G401 (cell line): ENCODE results near the gene HPSE2. TPM values are rescaled to one million over a fixed set of nuclear protein-coding genes. Genes with fewer than 3 reads are reported as not detected.

Source experiments
- DNase-seq: peaks from one replicate; pipeline ENCODE4 v3.0.0-alpha.2; 2015; ENCODE audit warnings: low spot score
- in situ Hi-C: cut with HindIII; loops from 2 replicates; pipeline ENCODE4 v1.10.0; 2016; ENCODE audit warnings: low sequenced_read_pairs, mixed read lengths
- total RNA-seq: library from RNA; depleted of rRNA; stranded (reverse); fragments of >200 nt; shearing (Covaris generic); gene quantifications from 2 replicates; pipeline ENCODE4 v1.2.3, GENCODE V29; 2014

Gene HPSE2
- total RNA-seq, 1 experiment from 2014 or later = 0.61 TPM

- in situ Hi-C loops = no loop called here
- DNase-seq = no peak
Measured at GRCh38 chr10:98438715-98439114, 796.9 kb downstream of the HPSE2 start.

GRCh38 chr10:98436704-98437103, 798.9 kb downstream of the HPSE2 start:
- in situ Hi-C loops = no loop called here
- no peak for DNase-seq

- in situ Hi-C loops = no loop called here
- DNase-seq = no peak
Measured at GRCh38 chr10:98435178-98435577, 800.5 kb downstream of the HPSE2 start.

- in situ Hi-C loops = no loop called here
- no peak for DNase-seq
Measured at GRCh38 chr10:98433881-98434732, 801.5 kb downstream of the HPSE2 start.

- in situ Hi-C loops = no loop called here
Measured at GRCh38 chr10:98433371-98433770, 802.3 kb downstream of the HPSE2 start.

GRCh38 chr10:98432330-98432729, 803.3 kb downstream of the HPSE2 start:
- in situ Hi-C loops = no loop called here
- no peak for DNase-seq

More at GRCh38 chr10:98433371-98433770, 802.3 kb downstream of the HPSE2 start:
- no peak for DNase-seq

- no peak for DNase-seq
- in situ Hi-C loops = no loop called here
Measured at GRCh38 chr10:98431016-98431415, 804.6 kb downstream of the HPSE2 start.

GRCh38 chr10:98430427-98430826, 805.2 kb downstream of the HPSE2 start:
- in situ Hi-C loops = no loop called here
- no peak for DNase-seq

- in situ Hi-C loops = no loop called here
- DNase-seq = no peak
Measured at GRCh38 chr10:98429320-98430072, 806.2 kb downstream of the HPSE2 start.

- in situ Hi-C loops = no loop called here
- DNase-seq = no peak
Measured at GRCh38 chr10:98427011-98427515, 808.6 kb downstream of the HPSE2 start.

GRCh38 chr10:98425511-98426352, 809.9 kb downstream of the HPSE2 start:
- peak; percentile 12 for DNase-seq

GRCh38 chr10:98424295-98425254, 811.1 kb downstream of the HPSE2 start:
- no peak for DNase-seq
- in situ Hi-C loops = no loop called here

More at GRCh38 chr10:98425511-98426352, 809.9 kb downstream of the HPSE2 start:
- in situ Hi-C loops = no loop called here

GRCh38 chr10:98423691-98424120, 811.9 kb downstream of the HPSE2 start:
- DNase-seq = no peak

GRCh38 chr10:98422182-98422581, 813.5 kb downstream of the HPSE2 start:
- no peak for DNase-seq
- in situ Hi-C loops = no loop called here

More at GRCh38 chr10:98423691-98424120, 811.9 kb downstream of the HPSE2 start:
- in situ Hi-C loops = no loop called here

GRCh38 chr10:98420786-98421185, 814.9 kb downstream of the HPSE2 start:
- in situ Hi-C loops = no loop called here

GRCh38 chr10:98419469-98420261, 816.0 kb downstream of the HPSE2 start:
- no peak for DNase-seq
- in situ Hi-C loops = no loop called here

More at GRCh38 chr10:98420786-98421185, 814.9 kb downstream of the HPSE2 start:
- no peak for DNase-seq
